ENCODE results near the gene MPPED1.

MPPED1 gene

DNA sequence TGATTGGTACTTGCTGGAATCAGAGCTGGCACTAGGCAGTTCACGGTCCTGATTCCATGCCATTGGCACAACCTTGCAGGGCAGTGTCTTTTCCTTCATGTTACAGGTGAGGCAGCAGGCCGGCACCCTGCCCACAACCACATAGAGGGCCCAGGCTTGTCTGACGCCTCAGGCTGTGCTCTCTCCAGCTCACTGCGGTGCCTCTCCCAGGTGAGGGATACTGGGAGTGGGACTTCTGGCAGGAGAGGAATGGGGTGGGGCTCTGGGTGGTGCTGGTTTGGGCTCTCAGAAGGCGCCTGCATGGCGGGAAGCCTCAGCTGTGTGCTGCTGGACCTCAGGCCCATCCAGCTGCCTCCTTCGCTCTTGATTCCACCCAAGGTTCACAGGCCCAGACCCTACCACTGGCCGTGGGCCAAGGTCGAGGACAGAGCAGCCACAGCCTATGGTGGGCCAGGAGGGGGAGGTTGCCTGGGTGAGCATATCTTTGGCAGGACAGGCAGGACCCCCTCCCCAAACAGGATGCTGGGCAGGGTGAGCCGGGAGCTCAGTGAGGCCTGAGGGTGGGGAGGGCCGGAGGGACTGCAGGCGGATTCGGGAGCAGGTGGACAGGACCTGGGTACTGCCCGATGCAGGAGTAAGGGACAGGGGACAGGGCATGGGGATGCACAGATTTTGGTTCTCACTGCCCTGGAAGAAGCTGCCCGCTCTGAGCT is 7.0 kb upstream of the MPPED1 start:
- Histone ChIP-seq H4K20me1 (ENCODE audit: insufficient read depth, low read length) (peaks cover 15% of the 10 kb centered on the region), H3K4me3 (ENCODE audit: low read depth in 1 of 2, low read length in 2 of 2) (no peak overlapping the region), H3K4me1 (ENCODE audit: insufficient read depth, low read length) (no peaks in the 10 kb centered on the region), H2AFZ (ENCODE audit: low read depth, low read length) (no peak overlapping the region), H3K79me2 (ENCODE audit: insufficient read depth, low read length) (no peaks in the 10 kb centered on the region), H3K36me3 (ENCODE audit: insufficient read depth, low read length) (no peaks in the 10 kb centered on the region), H3K4me2 (ENCODE audit: insufficient read depth, low read length) (no peak overlapping the region), H3K9me3 (ENCODE audit: insufficient read depth, low read length, severe bottlenecking) (no peaks in the 10 kb centered on the region), H3K27me3 (ENCODE audit: insufficient read depth, low read length, poor library complexity) (peaks cover 3% of the 10 kb centered on the region), H3K27ac (ENCODE audit: low read length) (no peak overlapping the region), H3K9ac (ENCODE audit: low read depth, low read length) (no peak overlapping the region)
- ATAC-seq (ENCODE audit: insufficient read depth, low read depth): no peak
- no peak for DNase-seq
- TF ChIP-seq EZH2 (IDR thresholded peaks at IDR 0.05; ENCODE audit: borderline replicate concordance, low read depth, low read length, severe bottlenecking): no peak
- TF ChIP-seq, protein P1, sequence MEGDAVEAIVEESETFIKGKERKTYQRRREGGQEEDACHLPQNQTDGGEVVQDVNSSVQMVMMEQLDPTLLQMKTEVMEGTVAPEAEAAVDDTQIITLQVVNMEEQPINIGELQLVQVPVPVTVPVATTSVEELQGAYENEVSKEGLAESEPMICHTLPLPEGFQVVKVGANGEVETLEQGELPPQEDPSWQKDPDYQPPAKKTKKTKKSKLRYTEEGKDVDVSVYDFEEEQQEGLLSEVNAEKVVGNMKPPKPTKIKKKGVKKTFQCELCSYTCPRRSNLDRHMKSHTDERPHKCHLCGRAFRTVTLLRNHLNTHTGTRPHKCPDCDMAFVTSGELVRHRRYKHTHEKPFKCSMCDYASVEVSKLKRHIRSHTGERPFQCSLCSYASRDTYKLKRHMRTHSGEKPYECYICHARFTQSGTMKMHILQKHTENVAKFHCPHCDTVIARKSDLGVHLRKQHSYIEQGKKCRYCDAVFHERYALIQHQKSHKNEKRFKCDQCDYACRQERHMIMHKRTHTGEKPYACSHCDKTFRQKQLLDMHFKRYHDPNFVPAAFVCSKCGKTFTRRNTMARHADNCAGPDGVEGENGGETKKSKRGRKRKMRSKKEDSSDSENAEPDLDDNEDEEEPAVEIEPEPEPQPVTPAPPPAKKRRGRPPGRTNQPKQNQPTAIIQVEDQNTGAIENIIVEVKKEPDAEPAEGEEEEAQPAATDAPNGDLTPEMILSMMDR (IDR thresholded peaks at IDR 0.05; ENCODE audit: borderline replicate concordance, extremely low read depth, low read length, poor library complexity, severe bottlenecking): no peak

- no peaks in the 10 kb centered on the region for H3K79me2 ChIP-seq (ENCODE audit: insufficient read depth, low read length)
- no peaks in the 10 kb centered on the region for H3K9me3 ChIP-seq (ENCODE audit: insufficient read depth, low read length, severe bottlenecking)
- TF ChIP-seq EZH2 (IDR thresholded peaks at IDR 0.05; ENCODE audit: borderline replicate concordance, low read depth, low read length, severe bottlenecking): no peak
- TF ChIP-seq, protein P1 (IDR thresholded peaks at IDR 0.05; ENCODE audit: borderline replicate concordance, extremely low read depth, low read length, poor library complexity, severe bottlenecking): no peak
- no peaks in the 10 kb centered on the region for H3K36me3 ChIP-seq (ENCODE audit: insufficient read depth, low read length)
- no peak overlapping the region for H3K27ac ChIP-seq (ENCODE audit: low read length)
- no peak for DNase-seq
- no peak overlapping the region for H3K4me3 ChIP-seq (ENCODE audit: low read depth in 1 of 2, low read length in 2 of 2)
- no peak for ATAC-seq (ENCODE audit: insufficient read depth, low read depth)
- H3K4me1 ChIP-seq (ENCODE audit: insufficient read depth, low read length): no peaks in the 10 kb centered on the region
- H3K4me2 ChIP-seq (ENCODE audit: insufficient read depth, low read length): no peak overlapping the region
- no peak overlapping the region for H2AFZ ChIP-seq (ENCODE audit: low read depth, low read length)
- H3K9ac ChIP-seq (ENCODE audit: low read depth, low read length): no peak overlapping the region
- H3K27me3 ChIP-seq (ENCODE audit: insufficient read depth, low read length, poor library complexity): peaks cover 3% of the 10 kb centered on the region
- H4K20me1 ChIP-seq (ENCODE audit: insufficient read depth, low read length): peaks cover 12% of the 10 kb centered on the region; the same call in 1 of the 2 replicates
Measured at GRCh38 chr22:43406186-43406790, 5.5 kb upstream of the MPPED1 start.

GRCh38 chr22:43407591-43407990 is 4.2 kb upstream of the MPPED1 start:
- Histone ChIP-seq H3K27ac (ENCODE audit: low read length) (no peak overlapping the region), H3K9me3 (ENCODE audit: insufficient read depth, low read length, severe bottlenecking) (no peaks in the 10 kb centered on the region), H3K79me2 (ENCODE audit: insufficient read depth, low read length) (no peaks in the 10 kb centered on the region), H3K4me2 (ENCODE audit: insufficient read depth, low read length) (no peak overlapping the region), H2AFZ (ENCODE audit: low read depth, low read length) (no peak overlapping the region), H3K9ac (ENCODE audit: low read depth, low read length) (no peak overlapping the region), H3K36me3 (ENCODE audit: insufficient read depth, low read length) (no peaks in the 10 kb centered on the region), H3K4me3 (ENCODE audit: low read depth in 1 of 2, low read length in 2 of 2) (no peak overlapping the region), H4K20me1 (ENCODE audit: insufficient read depth, low read length) (peaks cover 9% of the 10 kb centered on the region; the same call in 1 of the 2 replicates), H3K4me1 (ENCODE audit: insufficient read depth, low read length) (no peaks in the 10 kb centered on the region), H3K27me3 (ENCODE audit: insufficient read depth, low read length, poor library complexity) (peaks cover 3% of the 10 kb centered on the region)
- ATAC-seq (ENCODE audit: insufficient read depth, low read depth) (no peak), DNase-seq (no peak)
- TF ChIP-seq, protein P1 (IDR thresholded peaks at IDR 0.05; ENCODE audit: borderline replicate concordance, extremely low read depth, low read length, poor library complexity, severe bottlenecking): no peak
- no peak for TF ChIP-seq EZH2 (IDR thresholded peaks at IDR 0.05; ENCODE audit: borderline replicate concordance, low read depth, low read length, severe bottlenecking)
